AG04449 (cell line): ENCODE data around the gene KCNQ1OT1.

Experiments
- CTCF ChIA-PET: fragments of 350-600 bp; formaldehyde crosslinking; extraction: SDS; loops from one replicate; lab custom pipeline; 2021; ENCODE audit warnings: antibody characterized with exemption; lab: Yijun Ruan, JAX
- POLR2A ChIA-PET: fragments of 400-600, 350-600 bp; formaldehyde crosslinking; extraction: SDS; loops from one replicate; lab custom pipeline; 2020; ENCODE audit warnings: antibody characterized with exemption, inconsistent platforms; lab: Yijun Ruan, JAX
- DNase-seq: peaks from one replicate; pipeline ENCODE4 v3.0.0-alpha.2; 2010; ENCODE audit warnings: low read depth, low spot score
- H3K4me3 ChIP-seq: 2 replicates; pipeline ENCODE4 v1.5.1; 2011; ENCODE audit warnings: low read depth, mild to moderate bottlenecking, control low read depth, low read length
- CTCF ChIP-seq: IDR thresholded peaks from one replicate; pipeline ENCODE4 v1.5.1; 2011; ENCODE audit warnings: mild to moderate bottlenecking, moderate library complexity, low read length, control low read depth, inconsistent platforms; ENCODE audit not compliant: insufficient read depth; ENCODE audit errors: missing control alignments

KCNQ1OT1 gene

GRCh38 chr11:2564588-2565425 is 135.0 kb downstream of the KCNQ1OT1 start:
- H3K4me3 ChIP-seq: no peak overlapping the region
- CTCF ChIA-PET: no interaction called here
- no peak for TF ChIP-seq CTCF
- POLR2A ChIA-PET: no interaction called here
- no peak for DNase-seq

- POLR2A ChIA-PET: no interaction called here
- H3K4me3 ChIP-seq: no peak overlapping the region
- CTCF ChIA-PET: no interaction called here
- no peak for TF ChIP-seq CTCF
- no peak for DNase-seq
Measured at GRCh38 chr11:2564008-2564530, 135.7 kb downstream of the KCNQ1OT1 start.

GRCh38 chr11:2563213-2564007 is 136.4 kb downstream of the KCNQ1OT1 start:
- POLR2A ChIA-PET: no interaction called here
- no peak for DNase-seq
- CTCF ChIA-PET: no interaction called here
- TF ChIP-seq CTCF: no peak
- H3K4me3 ChIP-seq: no peak overlapping the region

GRCh38 chr11:2562890-2563212 is 136.9 kb downstream of the KCNQ1OT1 start:
- DNase-seq: no peak
- POLR2A ChIA-PET: no interaction called here
- CTCF ChIA-PET: no interaction called here
- no peak overlapping the region for H3K4me3 ChIP-seq
- TF ChIP-seq CTCF: no peak

GRCh38 chr11:2561696-2562581 is 137.9 kb downstream of the KCNQ1OT1 start:
- no peak for TF ChIP-seq CTCF
- CTCF ChIA-PET: no interaction called here
- POLR2A ChIA-PET: no interaction called here

More at GRCh38 chr11:2561696-2562581, 137.9 kb downstream of the KCNQ1OT1 start:
- no peak overlapping the region for H3K4me3 ChIP-seq
- DNase-seq: no peak
